ENCODE measurements around the gene HTR1B.
A peak's percentile ranks its signal among the peaks of the same experiment; 100 is the strongest.

HTR1B gene

GRCh38 chr6:77446249-77446648 lies 17.0 kb downstream of the HTR1B start:
- H3K4me3 ChIP-seq (ENCODE audit: low read depth, low read length), result no peak overlapping the region
- no peak for DNase-seq (ENCODE audit: low read depth)
- no peak for TF ChIP-seq CTCF (conservative IDR thresholded peaks at IDR 0.05; ENCODE audit: low read depth, low read length)

- TF ChIP-seq CTCF (conservative IDR thresholded peaks at IDR 0.05; ENCODE audit: low read depth, low read length), result no peak
- no peak overlapping the region for H3K4me3 ChIP-seq (ENCODE audit: low read depth, low read length)
- DNase-seq (ENCODE audit: low read depth), result no peak
These were observed 18.1 kb downstream of the HTR1B start for GRCh38 chr6:77445214-77445613.

GRCh38 chr6:77440206-77440976 lies 22.9 kb downstream of the HTR1B start:
- no peak for DNase-seq (ENCODE audit: low read depth)
- H3K4me3 ChIP-seq (ENCODE audit: low read depth, low read length), result no peak overlapping the region
- TF ChIP-seq CTCF (conservative IDR thresholded peaks at IDR 0.05; ENCODE audit: low read depth, low read length), result no peak

GRCh38 chr6:77433888-77434287 lies 29.4 kb downstream of the HTR1B start:
- DNase-seq (ENCODE audit: low read depth), result no peak
- H3K4me3 ChIP-seq (ENCODE audit: low read depth, low read length), result no peak overlapping the region

GRCh38 chr6:77430504-77430903 lies 32.8 kb downstream of the HTR1B start:
- DNase-seq (ENCODE audit: low read depth), result no peak
- no peak overlapping the region for H3K4me3 ChIP-seq (ENCODE audit: low read depth, low read length)
- no peak for TF ChIP-seq CTCF (conservative IDR thresholded peaks at IDR 0.05; ENCODE audit: low read depth, low read length)

More at GRCh38 chr6:77433888-77434287, 29.4 kb downstream of the HTR1B start:
- no peak for TF ChIP-seq CTCF (conservative IDR thresholded peaks at IDR 0.05; ENCODE audit: low read depth, low read length)

- DNase-seq (ENCODE audit: low read depth), result peak; percentile 62
- TF ChIP-seq CTCF (conservative IDR thresholded peaks at IDR 0.05; ENCODE audit: low read depth, low read length), result no peak
- H3K4me3 ChIP-seq (ENCODE audit: low read depth, low read length), result no peak overlapping the region
These were observed 37.6 kb downstream of the HTR1B start for GRCh38 chr6:77425671-77426070.

- TF ChIP-seq CTCF (conservative IDR thresholded peaks at IDR 0.05; ENCODE audit: low read depth, low read length), result no peak
- H3K4me3 ChIP-seq (ENCODE audit: low read depth, low read length), result no peak overlapping the region
- peak; percentile 19 for DNase-seq (ENCODE audit: low read depth)
These were observed 38.1 kb downstream of the HTR1B start for GRCh38 chr6:77425216-77425615.
